Epithelial cell of prostate (primary cell): ENCODE measurements around the gene RUSC2.
"Not testable (repeated sequence)": the region's sequence is repeated elsewhere in the genome, so short reads cannot be mapped to it uniquely, and the experiment has no call there.

ENCODE experiments used
- DNase-seq: peaks from one replicate; pipeline ENCODE4 v3.0.0-alpha.2; 2011; ENCODE audit warnings: low read depth, low spot score
- H3K27ac ChIP-seq: fragments of 450-650 bp; 2 replicates; pipeline ENCODE4 v1.5.1; 2017; ENCODE audit warnings: mild to moderate bottlenecking

Gene RUSC2

GRCh38 chr9:35490910-35491465, 1.1 kb downstream of the RUSC2 start:
- DNase-seq = no peak
- H3K27ac ChIP-seq = peak overlapping the region; percentile 86

- H3K27ac ChIP-seq, DNase-seq: not testable (repeated sequence)
These were observed 3.2 kb downstream of the RUSC2 start for GRCh38 chr9:35493119-35493518.

- no peak for DNase-seq
- no peak overlapping the region for H3K27ac ChIP-seq
These were observed 6.1 kb downstream of the RUSC2 start for GRCh38 chr9:35495984-35496383.

- not testable (repeated sequence) for H3K27ac ChIP-seq, DNase-seq
These were observed 8.3 kb downstream of the RUSC2 start for GRCh38 chr9:35498245-35498644.

GRCh38 chr9:35499029-35499700, 9.3 kb downstream of the RUSC2 start:
- H3K27ac ChIP-seq = no peak overlapping the region
- no peak for DNase-seq

GRCh38 chr9:35499701-35500030, 9.8 kb downstream of the RUSC2 start:
- no peak for DNase-seq
- no peak overlapping the region for H3K27ac ChIP-seq

GRCh38 chr9:35500130-35500748, 10.3 kb downstream of the RUSC2 start:
- no peak overlapping the region for H3K27ac ChIP-seq
- DNase-seq = no peak

- no peak for DNase-seq
These were observed 12.0 kb downstream of the RUSC2 start for GRCh38 chr9:35501946-35502345.

GRCh38 chr9:35506359-35506758, 16.4 kb downstream of the RUSC2 start:
- no peak for DNase-seq
- no peak overlapping the region for H3K27ac ChIP-seq

More at GRCh38 chr9:35501946-35502345, 12.0 kb downstream of the RUSC2 start:
- H3K27ac ChIP-seq = no peak overlapping the region

- H3K27ac ChIP-seq = no peak overlapping the region
- DNase-seq = no peak
These were observed 18.2 kb downstream of the RUSC2 start for GRCh38 chr9:35508069-35508468.

- H3K27ac ChIP-seq = peak overlapping the region; percentile 57
- no peak for DNase-seq
These were observed 20.5 kb downstream of the RUSC2 start for GRCh38 chr9:35510383-35510753.

- DNase-seq = no peak
- H3K27ac ChIP-seq = peak overlapping the region; percentile 57
These were observed 21.0 kb downstream of the RUSC2 start for GRCh38 chr9:35510754-35511428.

GRCh38 chr9:35511453-35511852, 21.5 kb downstream of the RUSC2 start:
- H3K27ac ChIP-seq = peak overlapping the region; percentile 57
- DNase-seq = no peak

GRCh38 chr9:35515766-35516165, 25.9 kb downstream of the RUSC2 start:
- no peak for DNase-seq
- H3K27ac ChIP-seq = peak overlapping the region; percentile 98

- peak overlapping the region; percentile 98 for H3K27ac ChIP-seq
- no peak for DNase-seq
These were observed 26.6 kb downstream of the RUSC2 start for GRCh38 chr9:35516479-35516878.

GRCh38 chr9:35517131-35517530, 27.2 kb downstream of the RUSC2 start:
- peak overlapping the region; percentile 98 for H3K27ac ChIP-seq
- DNase-seq = no peak

- H3K27ac ChIP-seq = peak overlapping the region; percentile 98
These were observed 27.8 kb downstream of the RUSC2 start for GRCh38 chr9:35517552-35518224.

GRCh38 chr9:35518225-35518821, 28.4 kb downstream of the RUSC2 start:
- H3K27ac ChIP-seq = peak overlapping the region; percentile 98
- peak; percentile 70 for DNase-seq

More at GRCh38 chr9:35517552-35518224, 27.8 kb downstream of the RUSC2 start:
- DNase-seq = no peak

- no peak for DNase-seq
- peak overlapping the region; percentile 98 for H3K27ac ChIP-seq
These were observed 29.2 kb downstream of the RUSC2 start for GRCh38 chr9:35518981-35519679.
